ENCODE data around the gene PASK. TPM values are rescaled to one million over a fixed set of nuclear protein-coding genes. Genes with fewer than 3 reads are reported as not detected.

Gene PASK
- polyA plus RNA-seq, 1 donor (not counting 4 experiments of a cell fraction or from before 2014, with no cell fraction given), result 4.3 TPM

- TF ChIP-seq CTCF (optimal IDR thresholded peaks at IDR 0.05 in 1 of 3, IDR thresholded peaks at IDR 0.05 in 1 of 3, conservative IDR thresholded peaks at IDR 0.05 in 1 of 3; ENCODE audit: extremely low read depth in 1 of 3, insufficient read depth in 2 of 3, low read length in 3 of 3), result no peak
- H3K36me3 ChIP-seq (ENCODE audit: control insufficient read depth in 2 of 2, extremely low read depth in 1 of 2, insufficient read depth in 2 of 2, low read length in 2 of 2), result peaks cover 0 to 3% of the 10 kb centered on the region in 2 experiments
Measured at GRCh38 chr2:241114836-241115235, 34.4 kb downstream of the PASK start.

GRCh38 chr2:241112592-241112991 is 36.7 kb downstream of the PASK start:
- Histone ChIP-seq H3K9me3 (ENCODE audit: control insufficient read depth, low read depth, low read length) (no peaks in the 10 kb centered on the region), H3K9me1 (ENCODE audit: control insufficient read depth, extremely low read depth, insufficient read depth, low read length) (no peaks in the 10 kb centered on the region), H3K4me3 (ENCODE audit: control insufficient read depth in 2 of 3, extremely low read depth in 1 of 3, insufficient read depth in 2 of 3, low read depth in 1 of 3, low read length in 3 of 3) (no peak overlapping the region), H3K9ac (ENCODE audit: control insufficient read depth, extremely low read depth, insufficient read depth, low read length) (no peak overlapping the region), H3K27me3 (ENCODE audit: control insufficient read depth, extremely low read depth, insufficient read depth, low read length) (no peaks in the 10 kb centered on the region), H3K27ac (ENCODE audit: control insufficient read depth, insufficient read depth, low read length) (no peak overlapping the region), H3K36me3 (ENCODE audit: control insufficient read depth in 2 of 2, extremely low read depth in 1 of 2, insufficient read depth in 2 of 2, low read length in 2 of 2) (peaks cover 0 to 3% of the 10 kb centered on the region in 2 experiments), H3K79me2 (ENCODE audit: control insufficient read depth, insufficient read depth, low read length) (no peaks in the 10 kb centered on the region), H3K4me1 (ENCODE audit: control insufficient read depth, extremely low read depth, insufficient read depth, low read length) (no peaks in the 10 kb centered on the region), H3K4me2 (ENCODE audit: control insufficient read depth, extremely low read depth, insufficient read depth, low read depth, low read length) (no peak overlapping the region), H2AFZ (ENCODE audit: control insufficient read depth, low read length) (no peak overlapping the region), H4K20me1 (ENCODE audit: control insufficient read depth, extremely low read depth, insufficient read depth, low read length) (no peaks in the 10 kb centered on the region)
- FAIRE-seq (no peak), DNase-seq (ENCODE audit: low read depth, low spot score) (no peak)
- dilution Hi-C loops (cut with MboI; ENCODE audit: extremely low pct_ligation_motif_present, low sequenced_read_pairs), result no loop called here
- TF ChIP-seq CTCF (optimal IDR thresholded peaks at IDR 0.05 in 1 of 3, IDR thresholded peaks at IDR 0.05 in 1 of 3, conservative IDR thresholded peaks at IDR 0.05 in 1 of 3; ENCODE audit: extremely low read depth in 1 of 3, insufficient read depth in 2 of 3, low read length in 3 of 3) (no peak), EZH2 (IDR thresholded peaks at IDR 0.05; ENCODE audit: low read length) (no peak)

More at GRCh38 chr2:241114836-241115235, 34.4 kb downstream of the PASK start:
- Histone ChIP-seq H2AFZ (ENCODE audit: control insufficient read depth, low read length) (no peak overlapping the region), H4K20me1 (ENCODE audit: control insufficient read depth, extremely low read depth, insufficient read depth, low read length) (no peaks in the 10 kb centered on the region), H3K79me2 (ENCODE audit: control insufficient read depth, insufficient read depth, low read length) (no peaks in the 10 kb centered on the region), H3K9ac (ENCODE audit: control insufficient read depth, extremely low read depth, insufficient read depth, low read length) (no peak overlapping the region), H3K27ac (ENCODE audit: control insufficient read depth, insufficient read depth, low read length) (no peak overlapping the region), H3K4me1 (ENCODE audit: control insufficient read depth, extremely low read depth, insufficient read depth, low read length) (no peaks in the 10 kb centered on the region), H3K9me1 (ENCODE audit: control insufficient read depth, extremely low read depth, insufficient read depth, low read length) (no peaks in the 10 kb centered on the region), H3K4me3 (ENCODE audit: control insufficient read depth in 2 of 3, extremely low read depth in 1 of 3, insufficient read depth in 2 of 3, low read depth in 1 of 3, low read length in 3 of 3) (no peak overlapping the region), H3K4me2 (ENCODE audit: control insufficient read depth, extremely low read depth, insufficient read depth, low read depth, low read length) (no peak overlapping the region), H3K9me3 (ENCODE audit: control insufficient read depth, low read depth, low read length) (no peaks in the 10 kb centered on the region), H3K27me3 (ENCODE audit: control insufficient read depth, extremely low read depth, insufficient read depth, low read length) (no peaks in the 10 kb centered on the region)
- dilution Hi-C loops (cut with MboI; ENCODE audit: extremely low pct_ligation_motif_present, low sequenced_read_pairs), result no loop called here
- DNase-seq (ENCODE audit: low read depth, low spot score) (no peak), FAIRE-seq (no peak)
